HG03175 (cell line): ENCODE data around the gene PPP1R26.
"Not testable (repeated sequence)": the region's sequence is repeated elsewhere in the genome, so short reads cannot be mapped to it uniquely, and the experiment has no call there.

Experiments
- ATAC-seq: cut with Tn5 transposase; IDR thresholded peaks from one replicate; pipeline ENCODE4 v1.9.1; 2021; ENCODE audit warnings: mild to moderate bottlenecking, moderate library complexity; ENCODE audit not compliant: unreplicated experiment

PPP1R26 gene

DNA sequence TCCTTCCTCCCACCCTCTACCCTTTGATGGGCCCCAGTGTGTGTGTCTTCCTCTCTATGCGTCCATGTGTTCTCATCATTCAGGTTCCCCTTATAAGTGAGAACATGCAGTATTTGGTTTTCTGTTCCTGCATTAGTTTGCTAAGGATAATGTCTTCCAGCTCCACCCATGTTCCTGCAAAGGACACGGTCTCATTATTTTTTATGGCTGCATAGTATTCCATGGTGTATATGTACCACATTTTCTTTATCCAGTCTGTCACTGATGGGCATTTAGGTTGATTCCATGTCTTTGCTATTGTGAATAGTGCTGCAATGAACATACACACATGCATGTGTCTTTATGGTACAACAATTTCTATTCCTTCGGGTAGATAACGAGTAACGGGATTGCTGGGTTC, 21.1 kb upstream of the PPP1R26 start:
- not testable (repeated sequence) for ATAC-seq

DNA sequence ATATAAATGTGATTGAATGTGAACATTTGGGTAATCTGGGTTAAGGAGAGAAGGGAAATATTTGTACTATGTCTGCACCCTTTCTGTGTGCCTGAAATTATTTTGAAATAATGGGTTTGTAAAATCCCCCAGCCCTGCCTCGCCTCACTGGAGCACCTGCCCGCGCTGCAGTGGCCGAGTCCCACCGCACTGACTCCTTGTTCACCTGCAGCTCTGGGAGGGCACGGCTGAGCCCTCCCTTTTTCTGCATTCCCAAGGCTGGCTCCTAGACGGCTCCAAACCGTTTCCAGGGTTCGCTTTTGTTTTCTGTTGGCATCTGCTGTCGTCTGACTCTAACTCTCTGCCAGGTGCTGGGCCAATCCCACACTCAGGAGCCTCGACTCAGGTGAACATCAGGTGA, 17.6 kb upstream of the PPP1R26 start:
- ATAC-seq: no peak

DNA sequence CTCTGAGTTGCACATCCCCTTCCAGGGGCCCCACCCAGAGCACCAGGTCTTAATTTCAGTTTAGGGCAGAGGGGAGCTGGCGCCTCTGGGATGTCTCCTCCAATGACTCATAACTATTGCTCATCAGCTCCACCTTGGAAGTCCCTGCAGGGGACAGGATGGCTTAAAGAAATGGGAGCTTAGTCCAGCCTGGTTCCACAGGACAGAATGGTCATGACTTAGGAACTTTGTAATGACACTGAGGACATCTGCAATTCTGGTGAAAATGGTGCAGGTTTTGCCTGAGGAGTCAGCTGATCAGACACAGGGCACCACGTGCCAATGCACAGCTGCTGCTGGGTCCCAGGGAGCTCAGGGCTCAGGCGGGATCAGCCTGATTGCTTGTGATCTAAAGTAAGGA, 16.4 kb upstream of the PPP1R26 start:
- ATAC-seq: no peak

- ATAC-seq: no peak
Measured at GRCh38 chr9:135464181-135464580, 15.4 kb upstream of the PPP1R26 start.

DNA sequence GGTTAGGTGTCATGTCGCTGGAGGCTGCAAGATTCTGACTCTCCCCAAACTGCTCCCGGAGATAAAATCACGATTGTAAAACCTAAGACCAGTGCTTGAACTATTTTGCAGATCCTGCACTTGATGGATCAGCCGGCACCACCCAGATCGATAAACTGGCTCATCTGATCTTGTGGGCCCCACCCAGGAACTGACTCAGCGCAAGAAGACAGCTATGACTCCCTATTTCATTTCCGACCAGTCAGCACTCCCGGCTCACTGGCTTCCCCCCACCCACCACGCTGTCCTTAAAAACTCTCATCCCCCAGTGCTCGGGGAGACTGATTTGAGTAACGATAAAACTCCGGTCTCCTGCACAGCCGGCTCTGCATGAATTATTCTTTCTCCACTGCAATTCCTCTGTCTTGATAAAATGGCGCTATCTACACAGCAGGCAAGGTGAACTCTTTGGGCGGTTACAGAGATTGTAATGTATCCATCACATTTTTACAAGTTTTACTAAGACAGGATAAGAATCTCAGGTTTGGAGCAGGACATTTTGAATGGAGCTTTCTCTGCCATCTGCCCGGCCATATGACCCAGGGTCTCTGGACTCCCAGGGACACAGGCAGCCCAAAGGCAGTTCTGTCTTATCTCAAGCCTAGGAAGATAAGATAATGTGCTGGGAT, 10.6 kb upstream of the PPP1R26 start:
- no peak for ATAC-seq

DNA sequence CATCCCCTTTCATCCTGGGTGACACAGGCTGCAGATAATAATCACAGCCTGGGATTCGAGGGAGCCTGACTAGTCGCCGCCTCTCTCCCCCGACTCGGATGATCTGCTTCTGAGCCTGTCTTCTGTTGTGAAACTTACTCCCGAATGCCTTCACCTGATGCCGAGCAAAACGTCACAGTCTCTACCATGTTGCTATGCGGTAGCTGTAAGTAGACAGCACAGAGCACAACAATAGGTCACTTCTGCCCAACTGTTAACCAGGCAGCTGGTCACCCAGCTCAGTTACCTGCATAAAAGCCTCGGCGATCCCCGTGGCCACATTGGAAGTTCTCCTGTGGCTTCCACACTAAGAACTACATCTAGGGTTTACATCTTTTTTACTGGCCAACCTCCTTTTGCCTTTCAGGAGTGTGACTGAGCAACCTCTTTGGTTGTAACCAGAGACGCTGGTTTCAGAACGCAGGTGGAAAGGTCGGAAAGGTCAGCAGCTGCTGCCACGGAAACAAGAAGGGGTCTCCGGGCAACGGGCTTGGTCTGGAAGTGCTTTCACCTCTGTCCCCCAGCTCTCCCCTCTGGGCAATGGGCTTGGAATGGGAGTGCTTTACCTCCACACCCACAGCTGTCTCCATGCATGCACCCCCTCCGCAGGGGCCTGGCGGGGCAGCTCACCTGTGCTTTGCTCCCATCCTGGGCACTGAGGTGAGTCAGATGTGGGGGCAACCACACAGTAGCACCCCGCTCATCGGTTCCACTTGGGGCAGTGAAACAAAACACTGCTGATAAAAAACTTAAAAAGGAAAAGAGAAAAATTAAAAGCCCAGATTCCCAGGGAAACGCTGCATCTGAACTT, 7.6 kb upstream of the PPP1R26 start:
- ATAC-seq: no peak

DNA sequence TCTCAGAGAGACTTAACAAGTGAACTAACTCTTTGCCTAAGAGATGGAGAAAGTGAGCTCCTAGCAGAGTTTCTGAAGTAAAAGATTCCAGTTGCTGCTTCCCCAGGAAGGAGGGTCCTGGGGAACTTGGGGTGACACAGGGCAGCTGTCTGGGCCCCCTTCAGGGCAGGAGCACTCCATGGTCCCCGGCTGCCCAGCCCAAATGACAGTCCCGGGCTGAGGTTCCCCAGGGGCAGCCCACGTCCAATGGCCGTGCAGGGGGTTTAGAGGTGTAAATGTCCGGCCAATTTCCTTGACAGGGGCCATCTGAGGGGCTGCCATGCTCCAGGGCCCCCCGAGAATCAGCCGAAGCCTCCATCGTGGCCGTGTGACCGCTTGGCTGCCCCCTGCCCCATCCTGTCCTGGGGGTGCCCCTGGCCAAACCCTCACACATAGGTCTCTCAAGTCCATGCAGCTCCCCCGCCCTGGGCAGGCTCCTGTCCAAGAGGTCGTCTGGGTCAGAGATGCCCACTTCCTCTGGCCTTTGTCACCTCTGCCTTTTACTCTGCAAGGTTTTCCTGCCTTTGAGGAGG, 5.5 kb upstream of the PPP1R26 start:
- ATAC-seq: no peak

DNA sequence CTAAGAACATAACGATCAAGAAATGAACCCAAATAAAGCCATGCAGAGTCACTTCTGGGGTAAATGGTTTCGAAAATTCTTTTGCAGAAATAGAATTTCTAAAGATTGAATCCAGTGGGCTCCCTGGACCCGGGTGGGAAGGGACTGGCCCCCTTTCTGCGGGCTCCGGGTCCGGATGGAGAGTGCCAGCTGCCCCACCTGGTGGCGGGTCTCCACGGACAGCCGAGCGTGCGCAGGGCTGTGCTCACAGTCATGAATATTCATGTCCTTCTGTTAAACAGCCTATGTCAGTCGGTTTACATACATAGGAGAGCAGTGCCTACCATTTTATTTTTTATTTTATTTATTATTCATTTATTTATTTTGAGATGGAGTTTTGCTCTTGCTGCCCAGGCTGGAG, 4.7 kb upstream of the PPP1R26 start:
- no peak for ATAC-seq

DNA sequence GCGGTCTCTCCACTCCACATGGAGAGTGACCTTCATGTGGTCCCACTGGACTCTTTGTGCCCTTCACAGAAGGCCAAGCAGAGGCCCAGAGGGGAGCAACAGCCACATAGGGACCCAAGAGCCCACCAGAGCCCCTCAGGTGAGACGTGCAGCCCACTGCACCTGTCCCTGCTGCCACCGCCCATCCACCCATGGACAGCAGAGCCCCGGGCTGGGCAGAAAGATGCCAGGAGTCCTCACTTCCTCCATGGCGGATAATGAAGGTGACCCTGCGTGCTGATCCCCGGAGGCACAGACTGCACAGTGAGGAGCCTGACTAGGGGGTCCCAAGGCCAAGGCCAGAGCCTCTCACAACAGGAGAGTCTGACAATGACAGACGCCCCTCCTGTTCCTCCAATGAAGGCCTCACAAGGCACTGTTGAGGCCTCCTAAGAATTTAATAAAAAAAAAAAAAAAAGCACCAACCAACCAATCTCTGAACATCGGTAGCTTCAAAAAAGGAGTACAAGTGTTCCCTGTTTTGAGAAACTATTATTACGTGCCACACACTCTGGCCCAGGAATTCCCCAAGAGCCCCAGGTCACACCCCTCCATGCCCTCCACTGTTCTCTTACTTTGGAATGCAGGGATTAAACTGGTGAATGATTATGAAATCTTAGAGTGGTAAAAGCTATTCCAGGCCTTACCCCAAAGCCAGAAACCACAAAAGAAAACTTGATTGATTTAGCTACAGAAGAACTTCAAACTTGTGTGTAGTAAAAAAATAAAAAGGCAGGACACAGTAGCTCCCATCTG, 2.8 kb upstream of the PPP1R26 start:
- no peak for ATAC-seq

DNA sequence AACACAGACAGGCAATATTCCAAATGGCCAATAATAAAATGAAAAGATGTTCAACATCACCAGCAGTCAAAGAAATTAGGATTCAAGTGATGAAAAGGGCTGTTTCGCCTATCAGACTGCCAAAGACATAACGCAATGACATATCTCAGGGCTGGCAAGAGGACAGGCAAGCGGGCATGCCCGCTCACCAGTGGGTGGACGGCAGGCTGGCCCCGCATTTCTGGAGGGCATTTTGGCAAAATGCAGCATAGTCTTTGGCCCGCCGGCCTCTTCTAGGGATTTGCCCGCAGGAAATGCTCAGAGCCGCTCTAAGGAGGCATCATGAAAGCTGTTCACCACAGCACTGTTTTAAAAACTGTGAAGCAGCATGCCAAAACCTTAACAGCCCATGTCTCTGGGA, 1.4 kb upstream of the PPP1R26 start:
- no peak for ATAC-seq

GRCh38 chr9:135478829-135479468, 633 bp upstream of the PPP1R26 start:
- no peak for ATAC-seq

DNA sequence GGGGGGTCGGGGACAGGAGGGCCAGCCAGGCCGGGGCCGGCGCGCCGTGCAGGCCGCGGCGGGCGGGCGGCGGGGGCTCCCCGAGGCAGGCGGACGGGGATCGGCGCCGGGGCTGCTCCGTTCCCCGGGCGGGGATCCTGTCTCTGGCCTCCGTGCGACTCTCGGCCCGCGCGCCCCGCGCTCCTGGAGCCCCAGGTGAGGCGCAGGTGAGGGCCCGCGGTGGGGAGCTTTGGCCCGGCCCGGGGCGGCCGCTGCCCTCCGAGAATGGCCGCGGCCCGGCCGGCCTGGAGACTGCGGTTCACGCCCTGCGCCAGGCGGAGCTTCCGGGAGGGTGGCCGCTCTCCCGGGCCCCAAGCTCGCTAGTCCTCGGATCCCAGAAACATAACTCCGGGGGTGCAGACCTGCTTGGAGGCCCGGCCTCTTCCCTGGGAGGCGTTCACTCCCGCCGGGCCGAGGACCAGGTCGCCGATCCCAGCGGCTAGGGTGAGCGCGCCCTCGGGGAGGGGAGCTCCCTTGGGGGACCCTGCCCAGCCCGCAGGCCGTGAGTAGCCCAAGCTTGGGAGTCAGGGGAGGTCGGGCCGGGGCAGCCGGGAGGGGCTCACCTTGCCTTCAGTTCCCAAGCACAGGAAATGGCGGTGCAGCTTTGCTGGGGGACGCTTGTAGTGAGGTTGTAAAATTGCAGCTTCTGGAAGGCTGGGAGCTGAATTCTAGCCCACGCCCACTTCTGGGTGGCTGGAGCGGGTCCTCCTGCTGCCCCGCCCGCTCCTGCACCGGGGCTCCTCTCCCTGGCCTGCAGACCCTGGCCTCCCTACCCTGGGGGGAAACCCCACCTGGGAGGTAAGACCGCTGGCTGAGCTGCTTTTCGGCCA, 723 bp downstream of the PPP1R26 start:
- ATAC-seq: no peak

DNA sequence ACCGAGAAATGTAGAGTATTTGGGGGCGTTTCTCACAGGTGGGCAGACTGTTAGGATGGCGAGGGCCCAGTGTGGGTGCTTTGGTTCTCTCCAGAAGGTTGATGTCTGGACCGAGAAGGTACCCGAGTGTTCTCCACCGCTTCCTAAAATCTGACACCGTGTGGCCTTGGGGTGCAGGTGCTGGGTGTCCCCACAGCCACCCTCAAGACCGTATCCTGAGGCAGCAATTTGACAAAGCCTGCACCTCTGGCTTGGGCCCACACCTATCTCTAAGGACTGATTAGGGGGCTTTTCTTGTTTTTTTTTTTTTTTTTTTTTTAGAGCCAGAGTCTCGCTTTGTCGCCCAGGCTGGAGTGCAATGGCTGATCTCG, 1.3 kb downstream of the PPP1R26 start:
- ATAC-seq: no peak

DNA sequence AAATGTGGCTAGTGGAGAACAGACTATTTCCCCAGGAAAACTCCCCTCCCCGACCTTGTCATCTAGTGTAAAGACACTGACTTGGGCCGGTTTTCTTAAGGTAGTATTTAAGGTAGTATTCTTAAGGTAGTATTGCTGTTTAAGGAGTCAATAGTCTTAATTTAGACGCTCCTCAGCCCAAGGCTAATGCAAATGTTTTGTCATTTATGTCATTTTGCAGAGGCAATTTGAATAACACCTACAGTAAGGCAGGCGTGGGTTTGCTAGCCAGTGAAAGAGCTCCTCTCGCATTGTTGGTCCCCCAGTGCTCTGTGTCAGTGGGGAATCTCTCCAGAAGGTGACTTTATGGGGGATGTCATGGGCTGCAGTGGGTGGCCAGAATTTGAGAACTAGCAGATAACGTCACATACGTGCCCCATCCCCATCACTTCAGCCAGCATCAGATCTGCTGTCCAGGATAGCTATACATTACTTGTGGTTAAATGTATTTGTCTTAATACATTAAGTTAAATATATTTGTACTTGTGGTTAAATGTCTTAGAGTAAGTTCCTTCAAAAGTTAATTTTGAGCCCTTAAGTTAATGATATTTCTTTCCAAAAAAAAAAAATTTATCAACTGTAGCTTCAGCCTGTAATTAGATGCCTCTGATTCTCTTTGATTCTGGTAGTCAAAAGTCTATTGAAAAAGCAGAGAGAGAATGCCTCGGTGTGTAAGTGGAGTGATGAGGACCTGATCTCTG, 2.6 kb downstream of the PPP1R26 start:
- ATAC-seq: no peak

DNA sequence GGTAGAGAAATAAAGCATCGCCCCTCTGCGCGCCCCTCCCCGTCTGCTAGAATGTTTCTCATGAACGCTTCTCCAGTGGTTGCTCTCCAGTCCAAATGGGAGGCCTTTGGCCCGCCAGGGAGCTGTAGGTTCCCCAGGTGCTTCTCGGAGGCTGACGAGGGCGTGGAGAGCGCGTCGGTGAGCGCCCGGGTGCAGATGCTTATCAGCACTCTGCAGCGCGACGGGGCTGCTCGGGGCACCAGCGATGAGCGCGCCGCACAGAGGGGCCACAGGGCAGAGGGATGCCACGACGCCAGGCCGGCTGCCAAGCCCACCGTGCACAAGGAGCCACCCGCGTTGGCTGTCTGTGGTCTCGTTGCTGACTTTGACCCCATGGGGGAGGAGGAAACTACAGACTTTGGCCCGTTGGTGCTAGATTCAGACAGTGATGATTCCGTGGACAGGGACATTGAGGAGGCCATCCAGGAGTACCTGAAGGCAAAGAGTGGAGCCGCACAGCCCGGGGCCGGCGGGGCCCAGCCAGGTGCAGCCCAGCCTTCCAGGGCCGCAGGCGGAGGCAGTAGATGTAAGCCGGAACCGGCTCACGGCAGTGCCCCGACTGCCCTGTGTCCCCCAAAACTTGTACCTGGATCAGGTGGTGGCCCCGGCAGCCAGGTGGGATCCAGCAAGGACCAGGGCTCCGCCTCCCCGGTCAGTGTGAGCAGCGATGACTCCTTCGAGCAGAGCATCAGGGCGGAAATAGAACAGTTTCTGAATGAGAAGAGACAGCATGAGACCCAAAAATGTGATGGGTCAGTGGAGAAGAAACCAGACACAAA, 5.1 kb downstream of the PPP1R26 start:
- no peak for ATAC-seq

GRCh38 chr9:135485385-135485784, 5.8 kb downstream of the PPP1R26 start:
- ATAC-seq: no peak

- ATAC-seq: no peak
Measured at GRCh38 chr9:135485832-135486231, 6.2 kb downstream of the PPP1R26 start.

DNA sequence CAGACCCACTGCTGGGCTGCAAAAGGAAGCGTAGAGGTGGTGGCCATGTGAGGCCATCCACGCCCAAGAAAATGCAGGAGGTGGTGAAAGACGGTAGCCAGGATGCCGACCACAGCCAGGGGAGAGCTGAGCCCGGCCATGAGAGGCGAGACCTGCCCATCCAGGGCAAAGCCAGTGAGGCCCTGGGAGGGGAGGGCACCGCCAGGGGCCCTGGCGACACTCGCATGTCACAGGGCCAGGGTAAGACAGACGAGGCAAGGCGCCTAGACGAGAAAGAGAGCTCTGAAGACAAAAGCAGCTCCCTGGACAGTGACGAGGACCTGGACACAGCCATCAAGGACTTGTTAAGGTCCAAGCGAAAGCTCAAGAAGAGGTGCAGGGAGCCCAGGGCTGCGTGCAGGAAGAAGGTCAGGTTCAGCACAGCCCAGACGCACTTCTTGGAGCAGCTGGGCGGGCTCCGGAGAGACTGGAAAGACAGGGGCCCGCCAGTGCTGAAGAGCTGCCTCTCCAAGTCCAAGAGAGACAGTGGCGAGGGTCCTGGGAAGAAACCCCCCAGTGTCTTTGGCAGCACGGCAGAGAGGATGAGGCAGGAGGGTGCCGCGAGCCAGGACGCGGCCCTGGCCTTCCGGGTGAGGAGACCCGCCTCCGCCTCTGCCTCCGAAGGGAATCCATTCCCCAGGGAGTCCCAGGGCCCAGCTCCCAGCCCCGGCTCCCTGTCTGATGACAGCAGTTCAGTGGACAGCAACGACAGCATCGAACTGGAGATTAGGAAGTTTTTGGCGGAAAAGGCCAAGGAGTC, 6.9 kb downstream of the PPP1R26 start:
- ATAC-seq: no peak
